HEK293T (cell line): ENCODE results near the gene LIPE.

Experiments
- ARNT ChIP-seq: fragments of 450-650 bp; IDR thresholded peaks from 2 replicates; pipeline ENCODE4 v1.6.1; 2017; ENCODE audit warnings: mild to moderate bottlenecking
- CTBP1 ChIP-seq: fragments of 450-650 bp; IDR thresholded peaks from 2 replicates; pipeline ENCODE4 v1.6.1; 2016; ENCODE audit warnings: borderline replicate concordance
- ELF4 ChIP-seq: fragments of 450-650 bp; IDR thresholded peaks from 2 replicates; pipeline ENCODE4 v1.6.1; 2017; ENCODE audit warnings: antibody characterized with exemption
- FOXA1 ChIP-seq: fragments of 450-650 bp; IDR thresholded peaks from 2 replicates; pipeline ENCODE4 v1.6.1; 2016; ENCODE audit warnings: mild to moderate bottlenecking
- FOXM1 ChIP-seq: fragments of 450-650 bp; IDR thresholded peaks from 2 replicates; pipeline ENCODE4 v1.6.1; 2017; ENCODE audit warnings: mild to moderate bottlenecking, borderline replicate concordance
- LEF1 ChIP-seq: fragments of 450-650 bp; IDR thresholded peaks from 2 replicates; pipeline ENCODE4 v1.6.1; 2017; ENCODE audit warnings: mild to moderate bottlenecking, borderline replicate concordance
- SUZ12 ChIP-seq: fragments of 450-650 bp; IDR thresholded peaks from 2 replicates; pipeline ENCODE4 v1.6.1; 2016; ENCODE audit warnings: mild to moderate bottlenecking
- TARDBP ChIP-seq: fragments of 450-650 bp; IDR thresholded peaks from 2 replicates; pipeline ENCODE4 v1.6.1; 2016
- ZNF384 ChIP-seq: fragments of 450-650 bp; IDR thresholded peaks from 2 replicates; pipeline ENCODE4 v1.6.1; 2016
- TF ChIP-seq, protein P1 (sequence below): fragments of 450-650 bp; IDR thresholded peaks from 2 replicates; pipeline ENCODE4 v1.6.1; 2016

DNA sequence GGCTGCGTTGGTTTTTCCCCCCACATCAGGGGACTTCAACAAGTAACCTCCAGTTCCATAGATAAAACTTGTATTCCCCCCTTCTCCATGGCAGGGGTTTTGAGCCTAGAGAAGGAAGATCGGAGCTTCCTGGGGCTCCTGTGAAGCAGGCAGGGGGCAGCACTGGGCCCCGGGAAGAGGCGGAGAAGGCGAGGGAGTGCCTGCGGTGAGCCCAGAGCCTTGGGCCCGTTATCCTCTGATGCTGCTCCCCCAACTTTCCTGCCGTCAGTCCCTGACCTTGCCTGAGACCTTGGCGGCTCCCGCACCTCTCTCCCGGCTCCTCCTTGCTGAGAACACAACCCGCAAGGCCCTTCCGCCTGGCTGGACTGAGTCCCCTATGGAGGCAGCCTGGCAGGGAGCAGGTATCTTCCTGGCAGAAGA lies 2.5 kb downstream of the LIPE start:
- TF ChIP-seq FOXM1 (no peak), SUZ12 (no peak), LEF1 (no peak), TARDBP (no peak), ELF4 (no peak), FOXA1 (no peak), ARNT (no peak), ZNF384 (no peak), CTBP1 (no peak)
- TF ChIP-seq, protein P1, sequence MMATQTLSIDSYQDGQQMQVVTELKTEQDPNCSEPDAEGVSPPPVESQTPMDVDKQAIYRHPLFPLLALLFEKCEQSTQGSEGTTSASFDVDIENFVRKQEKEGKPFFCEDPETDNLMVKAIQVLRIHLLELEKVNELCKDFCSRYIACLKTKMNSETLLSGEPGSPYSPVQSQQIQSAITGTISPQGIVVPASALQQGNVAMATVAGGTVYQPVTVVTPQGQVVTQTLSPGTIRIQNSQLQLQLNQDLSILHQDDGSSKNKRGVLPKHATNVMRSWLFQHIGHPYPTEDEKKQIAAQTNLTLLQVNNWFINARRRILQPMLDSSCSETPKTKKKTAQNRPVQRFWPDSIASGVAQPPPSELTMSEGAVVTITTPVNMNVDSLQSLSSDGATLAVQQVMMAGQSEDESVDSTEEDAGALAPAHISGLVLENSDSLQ, result no peak
